HL-60/S4 treated with retinoic acid at 250 ng/mL for 4 days and 3 days (cell line): ENCODE results near the gene CCDC171.
"Not testable (repeated sequence)": the region's sequence is repeated elsewhere in the genome, so short reads cannot be mapped to it uniquely, and the experiment has no call there.

ENCODE experiments used
- in situ Hi-C: fragments of 300-500 bp; cut with MboI; formaldehyde crosslinking; loops from 2 replicates; pipeline ENCODE4 v1.7.0; 2022; ENCODE audit warnings: low sequenced_read_pairs

Gene CCDC171

GRCh38 chr9:15642369-15642962, 89.6 kb downstream of the CCDC171 start:
- in situ Hi-C loops: no loop called here

DNA sequence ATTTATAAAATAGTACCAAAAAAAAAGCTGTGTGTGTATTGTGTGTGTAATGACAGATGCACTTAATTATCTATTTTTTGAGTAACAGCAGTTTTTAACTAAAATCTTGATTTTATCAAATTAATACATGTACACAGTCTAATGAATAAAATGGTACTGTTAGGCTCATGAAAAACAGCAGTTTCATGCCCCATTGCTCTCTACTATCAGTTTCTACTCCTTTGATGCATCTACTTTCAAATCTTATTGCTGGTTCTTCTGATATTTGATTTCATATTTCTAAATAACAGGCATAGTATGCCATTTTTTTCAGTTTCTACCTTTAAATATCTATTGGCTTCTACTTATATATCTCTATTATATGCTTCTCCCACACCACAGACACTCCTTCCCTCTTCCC, 117.4 kb downstream of the CCDC171 start:
- in situ Hi-C loops: no loop called here

DNA sequence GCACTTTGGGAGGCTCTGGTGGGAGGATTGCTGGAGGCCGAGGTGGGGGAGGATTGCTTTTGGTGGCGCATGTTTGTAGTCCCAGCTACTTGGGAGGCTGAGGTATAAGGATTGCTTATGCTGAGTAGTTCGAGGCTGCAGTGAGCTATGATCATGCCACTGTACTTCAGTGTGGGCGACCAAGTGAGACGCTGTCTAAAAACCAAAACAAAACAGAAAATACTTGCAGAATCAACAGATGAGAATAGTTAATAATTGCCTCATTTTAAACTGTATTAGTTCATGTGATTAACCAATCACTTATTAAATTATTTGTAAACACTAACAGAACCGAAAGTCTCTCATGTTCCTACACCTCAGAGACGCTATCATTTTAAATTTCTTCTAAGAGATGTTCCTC, 118.1 kb downstream of the CCDC171 start:
- in situ Hi-C loops: no loop called here

DNA sequence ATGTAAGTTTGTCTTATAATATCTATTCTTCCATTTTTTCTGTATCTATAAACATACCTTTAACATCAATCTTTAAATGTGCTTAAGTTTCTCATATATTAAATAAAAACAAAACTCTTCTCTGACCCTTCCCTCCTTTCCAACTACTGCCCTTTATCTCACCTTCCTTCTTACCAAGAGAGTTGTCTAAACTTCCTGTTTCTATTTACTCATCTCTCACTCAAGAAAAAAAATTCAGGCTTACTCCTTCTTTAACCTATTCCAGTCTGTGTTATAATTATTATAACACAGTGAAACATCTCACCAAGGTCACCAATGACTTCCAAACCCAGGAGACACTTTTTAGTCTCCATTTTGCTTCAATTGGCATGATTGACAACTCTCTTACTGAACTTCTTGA, 140.9 kb downstream of the CCDC171 start:
- in situ Hi-C loops: no loop called here

DNA sequence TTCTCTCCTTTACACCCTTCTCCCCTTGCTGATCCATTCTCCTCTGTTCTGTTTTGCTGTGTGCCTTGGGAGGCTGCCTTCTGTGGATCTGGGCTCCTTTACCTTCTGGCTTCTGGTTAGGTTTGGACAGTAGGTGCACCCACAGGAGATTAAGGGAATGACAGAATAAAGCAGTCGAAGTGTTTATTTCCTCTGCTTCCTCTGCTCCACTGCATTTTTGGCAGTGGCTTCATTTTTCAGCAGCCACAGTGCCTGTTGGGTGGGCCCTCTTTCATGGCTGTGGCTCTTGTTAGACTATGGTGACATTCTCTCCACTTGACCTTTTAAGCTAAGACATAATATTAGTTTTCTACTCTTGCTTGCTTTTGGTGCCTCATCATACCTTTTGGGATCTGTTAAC, 144.1 kb downstream of the CCDC171 start:
- in situ Hi-C loops: no loop called here

GRCh38 chr9:15697446-15697851, 144.6 kb downstream of the CCDC171 start:
- in situ Hi-C loops: no loop called here

- in situ Hi-C loops: not testable (repeated sequence)
Measured at GRCh38 chr9:15699876-15700559, 147.2 kb downstream of the CCDC171 start.

DNA sequence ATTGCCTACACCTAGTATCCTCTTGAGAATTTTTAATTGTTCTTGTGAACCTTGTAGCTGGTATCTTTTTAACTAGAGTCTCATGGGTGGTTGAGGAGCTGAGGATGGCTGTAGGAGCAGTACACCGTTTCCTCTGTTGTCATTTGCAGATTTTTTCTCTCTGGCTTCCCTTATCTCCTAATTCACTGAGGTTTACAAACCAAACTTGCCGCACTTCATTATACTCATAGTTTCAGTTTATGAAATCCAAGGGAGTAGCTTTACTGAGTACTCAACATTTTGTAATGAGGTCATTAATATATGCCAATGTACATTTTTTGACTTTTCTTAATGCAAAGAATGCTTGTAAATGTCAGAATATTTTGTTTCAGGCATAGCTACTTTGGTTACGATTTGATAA, 154.2 kb downstream of the CCDC171 start:
- in situ Hi-C loops: no loop called here

DNA sequence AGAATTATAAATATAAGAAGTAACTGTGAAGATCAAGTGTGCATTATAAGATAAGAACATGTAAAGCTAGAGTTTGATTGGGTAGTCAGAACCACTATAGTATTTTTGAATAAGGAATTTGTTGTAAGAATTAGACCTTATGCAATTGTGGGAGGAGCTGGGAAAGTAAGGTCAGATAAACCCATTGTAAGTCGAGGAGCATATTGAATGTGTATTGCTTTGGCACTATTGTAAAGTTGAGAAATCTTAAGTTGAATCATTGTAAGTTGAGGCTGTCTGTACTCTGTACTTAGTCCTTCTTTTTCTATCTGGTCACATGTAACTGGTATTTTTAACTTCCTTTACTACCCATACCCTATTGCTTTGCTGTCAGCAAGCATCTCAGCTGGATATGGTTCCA, 158.7 kb downstream of the CCDC171 start:
- in situ Hi-C loops: no loop called here

GRCh38 chr9:15711931-15712330, 159.1 kb downstream of the CCDC171 start:
- in situ Hi-C loops: no loop called here

DNA sequence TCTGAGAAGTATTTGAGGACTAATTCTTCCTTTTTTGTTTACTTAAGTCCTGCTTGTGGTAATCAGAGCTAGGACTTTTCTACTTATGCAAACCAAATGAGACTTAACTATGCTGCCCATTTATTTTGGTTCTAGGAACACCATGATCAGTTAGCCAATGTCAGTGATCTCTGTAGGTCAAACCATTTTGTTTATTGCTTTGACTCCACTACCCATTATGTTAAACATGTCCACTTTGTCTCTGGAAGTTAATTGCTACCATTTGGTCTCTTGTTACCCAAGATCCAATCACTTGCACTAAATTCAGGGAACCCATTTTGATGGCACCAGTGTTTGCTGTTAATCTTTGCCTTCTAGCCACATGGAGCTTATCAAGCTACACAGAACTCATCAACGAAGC, 161.9 kb downstream of the CCDC171 start:
- in situ Hi-C loops: no loop called here

GRCh38 chr9:15717290-15717967, 164.6 kb downstream of the CCDC171 start:
- in situ Hi-C loops: no loop called here

DNA sequence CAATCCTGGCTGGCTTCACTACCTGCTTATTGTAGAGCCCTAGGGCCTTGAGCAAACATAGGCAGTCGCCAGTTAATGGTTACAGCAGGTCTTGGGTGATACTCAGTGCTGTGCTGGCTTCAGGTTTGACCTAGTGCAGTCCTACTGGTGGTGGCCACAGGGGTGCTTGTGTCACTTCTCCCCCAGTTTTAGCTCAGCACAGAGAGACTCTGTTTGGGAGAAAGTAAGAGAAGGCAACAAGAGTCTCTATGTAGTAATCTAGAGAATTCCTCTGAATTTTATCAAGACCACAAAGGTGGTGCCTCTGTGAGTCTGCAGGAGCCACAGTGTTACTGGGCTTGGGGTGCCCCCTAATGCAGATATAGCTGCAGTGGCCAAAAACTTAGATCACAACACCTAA, 165.6 kb downstream of the CCDC171 start:
- in situ Hi-C loops: no loop called here

- in situ Hi-C loops: no loop called here
Measured at GRCh38 chr9:15720861-15721260, 168.0 kb downstream of the CCDC171 start.

DNA sequence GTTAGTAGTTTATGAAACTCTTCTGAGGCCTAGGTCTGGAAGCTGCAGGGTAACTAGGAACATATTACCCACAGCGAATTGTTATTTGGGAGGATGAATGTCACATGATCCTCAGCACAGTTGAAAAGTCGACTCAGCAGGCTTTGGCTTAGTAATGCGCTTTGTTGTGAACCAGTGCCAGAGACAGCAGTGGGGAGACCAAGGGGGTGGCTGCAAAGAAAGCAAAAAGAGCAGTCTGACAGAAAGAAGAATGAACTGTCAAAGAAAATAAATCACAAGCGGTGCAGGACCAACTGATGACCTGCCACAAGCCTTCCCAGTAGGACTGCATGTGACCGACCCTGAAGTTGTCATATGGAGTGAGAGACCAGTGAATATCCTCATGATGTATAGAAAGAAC, 170.0 kb downstream of the CCDC171 start:
- in situ Hi-C loops: no loop called here

- in situ Hi-C loops: no loop called here
Measured at GRCh38 chr9:15724016-15724415, 171.2 kb downstream of the CCDC171 start.

GRCh38 chr9:15724612-15725011, 171.8 kb downstream of the CCDC171 start:
- in situ Hi-C loops: no loop called here

GRCh38 chr9:15725953-15726352, 173.1 kb downstream of the CCDC171 start:
- in situ Hi-C loops: no loop called here

DNA sequence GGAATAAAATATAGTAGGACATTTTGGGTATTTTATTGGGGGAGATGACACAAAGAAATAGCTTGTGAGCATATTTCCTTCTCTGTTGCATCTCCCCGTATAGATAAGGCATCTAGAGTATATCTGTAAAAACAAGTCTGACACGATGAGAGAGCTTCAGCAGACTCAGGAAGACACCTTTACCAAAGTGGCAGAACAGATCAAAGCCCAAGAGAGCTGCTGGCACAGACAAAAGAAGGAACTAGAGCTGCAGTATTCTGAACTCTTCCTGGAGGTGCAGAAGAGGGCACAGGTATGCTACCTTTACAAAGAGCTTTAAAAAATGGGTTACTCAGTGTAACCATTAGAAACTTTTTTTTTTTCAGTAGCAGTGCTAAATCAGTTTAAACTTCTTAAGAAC, 176.7 kb downstream of the CCDC171 start:
- in situ Hi-C loops: no loop called here

- in situ Hi-C loops: no loop called here
Measured at GRCh38 chr9:15735083-15735857, 182.4 kb downstream of the CCDC171 start.

DNA sequence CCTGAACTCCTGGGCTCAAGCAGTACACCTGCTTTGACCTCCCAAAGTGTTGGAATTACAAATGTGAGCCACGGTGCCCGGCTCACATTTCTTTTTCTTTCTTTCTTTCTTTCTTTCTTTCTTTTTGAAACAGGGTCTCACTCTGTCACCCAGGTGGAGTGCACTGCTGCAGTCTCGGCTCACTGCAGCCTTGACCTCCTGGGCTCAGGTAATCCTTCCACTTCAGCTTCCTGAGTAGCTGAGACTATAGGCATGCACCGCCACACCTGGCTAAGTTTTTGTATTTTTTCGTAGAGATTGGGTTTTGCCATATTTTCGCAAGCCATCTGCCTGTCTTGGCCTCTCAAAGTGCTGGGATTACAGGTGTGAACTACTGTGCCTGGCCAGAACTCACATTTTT, 183.7 kb downstream of the CCDC171 start:
- in situ Hi-C loops: no loop called here

GRCh38 chr9:15738011-15738410, 185.2 kb downstream of the CCDC171 start:
- in situ Hi-C loops: no loop called here
